Mesenteric fat pad (tissue), 1 donor: ENCODE data around the gene NUPR1. TPM values are rescaled to one million over a fixed set of nuclear protein-coding genes. Genes with fewer than 3 reads are reported as not detected.
"Not testable (repeated sequence)": the region's sequence is repeated elsewhere in the genome, so short reads cannot be mapped to it uniquely, and the experiment has no call there.

ENCODE experiments used
- DNase-seq: peaks from one replicate; pipeline ENCODE4 v3.0.0-alpha.2; 2020; ENCODE audit warnings: low spot score
- total RNA-seq: library from RNA; stranded (reverse); fragmentation: NEBNext Ultra II Directional; extraction: Animal tissue kit (Norgen Biotek cat#: 25700); gene quantifications from one replicate; pipeline ENCODE4 v1.2.1, GENCODE V29; 2021
- donor health status: DM: yes; HTN: yes; CAD: no.

The NUPR1 gene
- total RNA-seq, 1 donor from 2014 or later = 116 TPM

- DNase-seq = no peak
Observed at GRCh38 chr16:28555561-28555960, 16.8 kb upstream of the NUPR1 start.

- no peak for DNase-seq
Observed at GRCh38 chr16:28554634-28555423, 16.1 kb upstream of the NUPR1 start.

GRCh38 chr16:28553776-28554633 lies 15.2 kb upstream of the NUPR1 start, which contains the start of gene SGF29:
TSS of gene SGF29 (plus strand) at chr16:28553920. CDS start at chr16:28581070, 27,150 bp downstream.
- DNase-seq = peak; percentile 96

- no peak for DNase-seq
Observed at GRCh38 chr16:28549301-28549899, 10.6 kb upstream of the NUPR1 start.

- DNase-seq = no peak
Observed at GRCh38 chr16:28548306-28548802, 9.6 kb upstream of the NUPR1 start.

- no peak for DNase-seq
Observed at GRCh38 chr16:28546626-28547025, 7.9 kb upstream of the NUPR1 start.

- not testable (repeated sequence) for DNase-seq
Observed at GRCh38 chr16:28545964-28546363, 7.2 kb upstream of the NUPR1 start.

- DNase-seq = no peak
Observed at GRCh38 chr16:28544998-28545397, 6.2 kb upstream of the NUPR1 start.

- DNase-seq = no peak
Observed at GRCh38 chr16:28543072-28543471, 4.3 kb upstream of the NUPR1 start.

- DNase-seq = no peak
Observed at GRCh38 chr16:28542646-28543045, 3.9 kb upstream of the NUPR1 start.

- no peak for DNase-seq
Observed at GRCh38 chr16:28540346-28540745, 1.6 kb upstream of the NUPR1 start.

GRCh38 chr16:28537964-28538732 lies 626 bp downstream of the NUPR1 start:
- DNase-seq = no peak

GRCh38 chr16:28537076-28537475 lies 1.7 kb downstream of the NUPR1 start:
- no peak for DNase-seq

GRCh38 chr16:28534542-28535373 lies 4.0 kb downstream of the NUPR1 start:
- DNase-seq = no peak

- no peak for DNase-seq
Observed at GRCh38 chr16:28532940-28533647, 5.7 kb downstream of the NUPR1 start.

- no peak for DNase-seq
Observed at GRCh38 chr16:28531777-28532744, 6.7 kb downstream of the NUPR1 start.

- no peak for DNase-seq
Observed at GRCh38 chr16:28529124-28529523, 9.7 kb downstream of the NUPR1 start.

- DNase-seq = no peak
Observed at GRCh38 chr16:28528463-28528867, 10.3 kb downstream of the NUPR1 start.
